Choroid plexus epithelial cell (primary cell): Measurements from ENCODE around the gene STAT2.
"Not testable (repeated sequence)": the region's sequence is repeated elsewhere in the genome, so short reads cannot be mapped to it uniquely, and the experiment has no call there.

ENCODE experiments used
- DNase-seq: peaks from one replicate; pipeline ENCODE4 v3.0.0-alpha.2; 2010; ENCODE audit warnings: low read depth
- H3K4me3 ChIP-seq: 2 replicates; pipeline ENCODE4 v1.5.1; 2011; ENCODE audit warnings: low read depth, mild to moderate bottlenecking, control low read depth, low read length, moderate library complexity
- CTCF ChIP-seq: conservative IDR thresholded peaks from 2 replicates; pipeline ENCODE4 v1.5.1; 2011; ENCODE audit warnings: low read depth, mild to moderate bottlenecking, control low read depth, inconsistent platforms, low read length, moderate library complexity

Gene STAT2

GRCh38 chr12:56341616-56342015 is 18.3 kb downstream of the STAT2 start:
- no peak overlapping the region for H3K4me3 ChIP-seq
- TF ChIP-seq CTCF = no peak
- DNase-seq = no peak

GRCh38 chr12:56339158-56339422 is 20.8 kb downstream of the STAT2 start:
- TF ChIP-seq CTCF = no peak

GRCh38 chr12:56338308-56339157 is 21.4 kb downstream of the STAT2 start, which contains the start of gene IL23A:
TSS of gene IL23A (plus strand) at chr12:56338884. CDS start at chr12:56339045, 161 bp downstream.
- DNase-seq = peak; percentile 51
- H3K4me3 ChIP-seq = no peak within 1 kb of the TSS
- TF ChIP-seq CTCF = no peak

More at GRCh38 chr12:56339158-56339422, 20.8 kb downstream of the STAT2 start:
- no peak overlapping the region for H3K4me3 ChIP-seq
- DNase-seq = no peak

- no peak for TF ChIP-seq CTCF
- DNase-seq = no peak
- no peak overlapping the region for H3K4me3 ChIP-seq
Observed at GRCh38 chr12:56337753-56338251, 22.1 kb downstream of the STAT2 start.

GRCh38 chr12:56336361-56337167 is 23.3 kb downstream of the STAT2 start:
- no peak for TF ChIP-seq CTCF
- DNase-seq = no peak
- H3K4me3 ChIP-seq = no peak overlapping the region

GRCh38 chr12:56335527-56335926 is 24.4 kb downstream of the STAT2 start:
- not testable (repeated sequence) for DNase-seq, H3K4me3 ChIP-seq

GRCh38 chr12:56334490-56334793 is 25.5 kb downstream of the STAT2 start:
- peak overlapping the region; percentile 69 for H3K4me3 ChIP-seq
- DNase-seq = no peak
- no peak for TF ChIP-seq CTCF
